Measurements from ENCODE around the gene SCGB1C1.
"Not testable (repeated sequence)": the region's sequence is repeated elsewhere in the genome, so short reads cannot be mapped to it uniquely, and the experiment has no call there.

SCGB1C1 gene

GRCh38 chr11:220641-221215 is 27.9 kb downstream of the SCGB1C1 start:
- not testable (repeated sequence) for DNase-seq

GRCh38 chr11:221539-221938 is 28.7 kb downstream of the SCGB1C1 start:
- no peak for DNase-seq

- DNase-seq, result no peak
Measured at GRCh38 chr11:221998-222789, 29.3 kb downstream of the SCGB1C1 start.

GRCh38 chr11:223026-223789 is 30.3 kb downstream of the SCGB1C1 start:
- DNase-seq, result no peak

- no peak for DNase-seq
Measured at GRCh38 chr11:223884-224283, 31.0 kb downstream of the SCGB1C1 start.

- DNase-seq, result no peak
Measured at GRCh38 chr11:224424-224823, 31.5 kb downstream of the SCGB1C1 start.

- no peak for DNase-seq
Measured at GRCh38 chr11:225734-226453, 33.0 kb downstream of the SCGB1C1 start.

- DNase-seq, result no peak
Measured at GRCh38 chr11:227824-228379, 35.0 kb downstream of the SCGB1C1 start.

GRCh38 chr11:230431-230830 is 37.6 kb downstream of the SCGB1C1 start:
- no peak for DNase-seq

GRCh38 chr11:232783-233565 is 40.1 kb downstream of the SCGB1C1 start:
- no peak for DNase-seq

GRCh38 chr11:235180-235579 is 42.3 kb downstream of the SCGB1C1 start:
- DNase-seq, result no peak

- no peak for DNase-seq
Measured at GRCh38 chr11:235609-235996, 42.7 kb downstream of the SCGB1C1 start.

GRCh38 chr11:235997-236773 is 43.3 kb downstream of the SCGB1C1 start, which contains the start of gene SIRT3:
Gene SIRT3, minus strand, starts transcription at chr11:236342. Its CDS starts 14 bp downstream, at chr11:236328.
- DNase-seq, result peak; percentile 29

GRCh38 chr11:236774-237767 is 44.2 kb downstream of the SCGB1C1 start, which contains the start of gene PSMD13:
Gene PSMD13, plus strand, starts transcription at chr11:236976. Its CDS starts 74 bp downstream, at chr11:237050.
- DNase-seq, result peak; percentile 21

- not testable (repeated sequence) for DNase-seq
Measured at GRCh38 chr11:238346-238745, 45.5 kb downstream of the SCGB1C1 start.

GRCh38 chr11:240315-240714 is 47.4 kb downstream of the SCGB1C1 start:
- no peak for DNase-seq

GRCh38 chr11:241634-242033 is 48.8 kb downstream of the SCGB1C1 start:
- no peak for DNase-seq
